ENCODE results near the gene RBFOX2. TPM values are rescaled to one million over a fixed set of nuclear protein-coding genes. Genes with fewer than 3 reads are reported as not detected.

The RBFOX2 gene
- total and polyA plus RNA-seq, 2 donors from 2014 or later = 17.2 to 68.6 TPM

DNA sequence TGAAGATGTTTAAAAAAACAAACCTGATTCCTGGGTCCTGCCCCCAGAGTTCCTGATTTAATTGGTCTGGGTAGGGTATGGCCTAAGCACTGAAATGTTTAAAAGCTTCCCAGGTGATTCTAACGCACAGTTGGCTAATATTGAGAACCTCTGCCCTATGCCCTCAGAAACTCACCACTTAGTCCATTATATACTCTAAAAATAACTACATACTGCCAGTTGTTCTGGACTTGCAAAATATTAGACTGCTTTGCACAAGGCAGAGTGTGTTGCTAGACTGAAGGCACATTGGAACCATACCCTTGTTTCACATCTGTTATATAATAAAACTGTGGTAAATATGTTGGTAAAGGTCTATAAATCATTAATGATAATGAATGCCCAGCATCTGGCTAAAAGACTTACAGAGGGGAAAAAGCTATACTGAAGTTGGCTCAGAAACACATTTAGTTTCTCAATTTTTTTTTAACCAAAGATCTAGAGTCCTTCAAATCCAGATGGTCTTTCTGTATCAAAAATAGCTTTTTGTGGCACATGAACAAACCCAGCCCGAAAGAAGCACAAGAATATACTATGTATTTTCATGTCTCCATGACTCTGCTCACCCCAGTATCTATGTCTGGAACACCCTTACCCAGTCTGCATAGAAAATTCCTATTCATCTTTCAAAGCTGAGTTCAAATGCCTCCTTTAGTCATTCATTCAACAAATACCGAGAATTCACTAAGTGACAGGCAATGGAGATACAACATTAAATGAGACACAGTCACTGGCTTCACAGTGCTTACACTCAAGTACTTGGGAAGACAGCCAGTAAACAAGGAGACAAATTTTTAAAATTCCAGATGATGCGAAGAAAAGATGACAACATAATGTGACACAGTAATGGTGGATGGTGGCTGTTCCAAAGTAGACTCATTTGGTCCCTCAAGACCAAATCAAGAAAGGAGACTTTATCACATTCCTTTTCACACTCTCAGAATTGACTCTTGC, 44.1 kb downstream of the RBFOX2 start:
- Histone ChIP-seq H3K27ac (ENCODE audit: low read depth in 2 of 2, low read length in 2 of 2) (no peak overlapping the region), H3K36me3 (ENCODE audit: control insufficient read depth in 2 of 3, insufficient read depth in 3 of 3, low read length in 3 of 3) (no peaks in the 10 kb centered on the region), H3K9me3 (ENCODE audit: control insufficient read depth in 2 of 3, insufficient read depth in 1 of 3, low read length in 3 of 3) (no peaks in the 10 kb centered on the region), H3K4me3 (ENCODE audit: low read length in 3 of 3) (no peak overlapping the region), H3K9ac (ENCODE audit: low read length in 3 of 3) (no peak overlapping the region), H3K4me1 (ENCODE audit: control insufficient read depth in 2 of 3, insufficient read depth in 2 of 3, low read depth in 1 of 3, low read length in 3 of 3) (peaks cover 0 to 14% (median 13%) of the 10 kb centered on the region in 3 donors), H3K27me3 (ENCODE audit: control insufficient read depth, insufficient read depth, low read length) (no peaks in the 10 kb centered on the region)
- DNase-seq (no peak), FAIRE-seq (no peak)
- intact Hi-C loops (cut with DNase I) = no loop called here
- TF ChIP-seq, protein P1, sequence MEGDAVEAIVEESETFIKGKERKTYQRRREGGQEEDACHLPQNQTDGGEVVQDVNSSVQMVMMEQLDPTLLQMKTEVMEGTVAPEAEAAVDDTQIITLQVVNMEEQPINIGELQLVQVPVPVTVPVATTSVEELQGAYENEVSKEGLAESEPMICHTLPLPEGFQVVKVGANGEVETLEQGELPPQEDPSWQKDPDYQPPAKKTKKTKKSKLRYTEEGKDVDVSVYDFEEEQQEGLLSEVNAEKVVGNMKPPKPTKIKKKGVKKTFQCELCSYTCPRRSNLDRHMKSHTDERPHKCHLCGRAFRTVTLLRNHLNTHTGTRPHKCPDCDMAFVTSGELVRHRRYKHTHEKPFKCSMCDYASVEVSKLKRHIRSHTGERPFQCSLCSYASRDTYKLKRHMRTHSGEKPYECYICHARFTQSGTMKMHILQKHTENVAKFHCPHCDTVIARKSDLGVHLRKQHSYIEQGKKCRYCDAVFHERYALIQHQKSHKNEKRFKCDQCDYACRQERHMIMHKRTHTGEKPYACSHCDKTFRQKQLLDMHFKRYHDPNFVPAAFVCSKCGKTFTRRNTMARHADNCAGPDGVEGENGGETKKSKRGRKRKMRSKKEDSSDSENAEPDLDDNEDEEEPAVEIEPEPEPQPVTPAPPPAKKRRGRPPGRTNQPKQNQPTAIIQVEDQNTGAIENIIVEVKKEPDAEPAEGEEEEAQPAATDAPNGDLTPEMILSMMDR (IDR thresholded peaks at IDR 0.05; ENCODE audit: borderline replicate concordance, extremely low read depth, insufficient read depth) = no peak

DNA sequence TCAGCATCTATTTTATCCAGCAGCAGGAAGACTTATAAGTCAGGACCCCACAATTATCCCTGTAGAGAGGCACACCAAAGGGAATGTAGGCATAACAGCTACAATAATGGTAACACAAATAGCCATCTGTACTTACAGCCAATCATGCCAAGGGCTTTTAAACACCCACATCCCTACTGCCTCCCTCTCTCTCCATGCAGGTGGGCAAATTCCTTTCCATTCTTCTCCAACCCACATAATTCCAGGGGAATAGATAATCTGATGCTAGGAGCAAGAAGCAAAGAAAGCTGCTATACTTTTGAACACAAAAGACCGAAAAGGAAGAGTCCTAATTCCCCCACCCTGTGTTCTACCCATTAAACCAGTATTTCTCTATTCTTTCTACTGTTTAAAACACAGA, 46.7 kb downstream of the RBFOX2 start:
- intact Hi-C loops (cut with DNase I) = no loop called here
- no peak overlapping the region for H3K4me3 ChIP-seq (ENCODE audit: low read length in 3 of 3)
- no peak for FAIRE-seq
- peaks cover 0 to 23% (median 13%) of the 10 kb centered on the region in 3 donors for H3K4me1 ChIP-seq (ENCODE audit: control insufficient read depth in 2 of 3, insufficient read depth in 2 of 3, low read depth in 1 of 3, low read length in 3 of 3)
- DNase-seq = no peak
- H3K9me3 ChIP-seq (ENCODE audit: control insufficient read depth in 2 of 3, insufficient read depth in 1 of 3, low read length in 3 of 3) = no peaks in the 10 kb centered on the region
- H3K36me3 ChIP-seq (ENCODE audit: control insufficient read depth in 2 of 3, insufficient read depth in 3 of 3, low read length in 3 of 3) = no peaks in the 10 kb centered on the region
- H3K9ac ChIP-seq (ENCODE audit: low read length in 3 of 3) = no peak overlapping the region
- TF ChIP-seq, protein P1 (IDR thresholded peaks at IDR 0.05; ENCODE audit: borderline replicate concordance, extremely low read depth, insufficient read depth) = no peak
- H3K27me3 ChIP-seq (ENCODE audit: control insufficient read depth, insufficient read depth, low read length) = no peaks in the 10 kb centered on the region
- no peak overlapping the region for H3K27ac ChIP-seq (ENCODE audit: low read depth in 2 of 2, low read length in 2 of 2)

- peaks cover 2 to 18% (median 10%) of the 10 kb centered on the region in 3 donors for H3K4me1 ChIP-seq (ENCODE audit: control insufficient read depth in 2 of 3, insufficient read depth in 2 of 3, low read depth in 1 of 3, low read length in 3 of 3)
- H3K4me3 ChIP-seq (ENCODE audit: low read length in 3 of 3) = no peak overlapping the region
- no peaks in the 10 kb centered on the region for H3K36me3 ChIP-seq (ENCODE audit: control insufficient read depth in 2 of 3, insufficient read depth in 3 of 3, low read length in 3 of 3)
- TF ChIP-seq, protein P1 (IDR thresholded peaks at IDR 0.05; ENCODE audit: borderline replicate concordance, extremely low read depth, insufficient read depth) = no peak
- no peak overlapping the region for H3K27ac ChIP-seq (ENCODE audit: low read depth in 2 of 2, low read length in 2 of 2)
- no peaks in the 10 kb centered on the region for H3K9me3 ChIP-seq (ENCODE audit: control insufficient read depth in 2 of 3, insufficient read depth in 1 of 3, low read length in 3 of 3)
- no peaks in the 10 kb centered on the region for H3K27me3 ChIP-seq (ENCODE audit: control insufficient read depth, insufficient read depth, low read length)
- H3K9ac ChIP-seq (ENCODE audit: low read length in 3 of 3) = no peak overlapping the region
- intact Hi-C loops (cut with DNase I) = no loop called here
- FAIRE-seq (no peak), DNase-seq (no peak)
Observed at GRCh38 chr22:35978889-35979288, 49.7 kb downstream of the RBFOX2 start.
